Urinary bladder (tissue), 4 donors: ENCODE measurements around the gene C1orf167. TPM values are rescaled to one million over a fixed set of nuclear protein-coding genes. Genes with fewer than 3 reads are reported as not detected.

Experiments
- DNase-seq: peaks from one replicate; pipeline ENCODE4 v3.0.0-alpha.2; 2015; ENCODE audit errors: extremely low spot score
- H3K27ac ChIP-seq: one replicate; pipeline ENCODE4 v1.5.1; 2013; ENCODE audit warnings: low read depth, mild to moderate bottlenecking, moderate library complexity
- H3K36me3 ChIP-seq: one replicate; pipeline ENCODE4 v1.6.1; 2013; ENCODE audit warnings: mild to moderate bottlenecking, moderate library complexity; ENCODE audit not compliant: insufficient read depth
- H3K4me1 ChIP-seq: one replicate; pipeline ENCODE4 v1.6.1; 2013; ENCODE audit warnings: mild to moderate bottlenecking, moderate library complexity; ENCODE audit not compliant: insufficient read depth
- H3K4me3 ChIP-seq: one replicate; pipeline ENCODE4 v1.5.1; 2013; ENCODE audit warnings: low read depth, low read length
- WGBS: extraction: QIAGEN DNeasy Blood & Tissue Kit; methylation state at CpG from one replicate; pipeline ENCODE4 v1.1.7; 2013; 5-methylcytosine and 5-hydroxymethylcytosine counted together
- polyA plus RNA-seq: library from polyadenylated mRNA; stranded (reverse); fragments of 200-250 nt; gene quantifications from one replicate; pipeline ENCODE4 v1.2.3, GENCODE V29; 2013
- total RNA-seq: library from RNA; depleted of rRNA; stranded (reverse); fragments of >200 nt; gene quantifications from one replicate; pipeline ENCODE4 v1.2.3, GENCODE V29; 2014
- donor health status: healthy with polysubstance abuse.
- donor health status: healthy.

The C1orf167 gene
- total and polyA plus RNA-seq, 2 donors = 0.42 to 3.2 TPM

- Histone ChIP-seq H3K4me1 (no peaks in the 10 kb centered on the region), H3K4me3 (no peak overlapping the region), H3K27ac (no peak overlapping the region), H3K36me3 (peaks cover 2% of the 10 kb centered on the region)
- DNase-seq = no peak
- 89% methylated on average over 17 of the region's 17 CpGs for WGBS
These were observed 61.6 kb downstream of the C1orf167 start for GRCh38 chr1:11823366-11824137.

- DNase-seq = no peak
- Histone ChIP-seq H3K27ac (no peak overlapping the region), H3K4me1 (no peaks in the 10 kb centered on the region), H3K4me3 (no peak overlapping the region), H3K36me3 (peaks cover 2% of the 10 kb centered on the region)
- 91% methylated on average over 7 of the region's 7 CpGs for WGBS
These were observed 63.1 kb downstream of the C1orf167 start for GRCh38 chr1:11825131-11825530.

- 93% methylated on average over 9 of the region's 9 CpGs for WGBS
- peaks cover 2% of the 10 kb centered on the region for H3K36me3 ChIP-seq
- no peak for DNase-seq
These were observed 65.0 kb downstream of the C1orf167 start for GRCh38 chr1:11826946-11827345.

DNA sequence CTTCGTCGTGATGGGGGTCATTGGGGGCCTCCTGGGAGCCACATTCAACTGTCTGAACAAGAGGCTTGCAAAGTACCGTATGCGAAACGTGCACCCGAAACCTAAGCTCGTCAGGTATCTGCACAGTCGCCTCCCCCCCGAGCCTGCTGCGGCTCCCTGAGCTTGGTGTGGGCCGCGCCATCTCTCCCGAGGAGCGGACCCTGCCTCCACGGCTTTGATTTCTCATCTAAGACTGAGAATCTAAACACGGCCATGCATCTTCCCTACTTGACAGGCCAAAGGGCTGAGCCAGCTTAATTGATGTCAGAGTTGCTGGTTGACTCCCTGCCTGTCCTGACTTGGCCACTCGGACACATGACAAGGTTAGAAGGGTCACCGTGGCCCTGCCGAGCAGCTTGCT is 66.5 kb downstream of the C1orf167 start:
- DNase-seq = no peak
- WGBS = 93% methylated on average over 19 of the region's 19 CpGs
- H3K27ac ChIP-seq = no peak overlapping the region
- no peaks in the 10 kb centered on the region for H3K4me1 ChIP-seq
- no peak overlapping the region for H3K4me3 ChIP-seq
- no peaks in the 10 kb centered on the region for H3K36me3 ChIP-seq

More at GRCh38 chr1:11826946-11827345, 65.0 kb downstream of the C1orf167 start:
- Histone ChIP-seq H3K27ac (no peak overlapping the region), H3K4me3 (no peak overlapping the region), H3K4me1 (no peaks in the 10 kb centered on the region)

DNA sequence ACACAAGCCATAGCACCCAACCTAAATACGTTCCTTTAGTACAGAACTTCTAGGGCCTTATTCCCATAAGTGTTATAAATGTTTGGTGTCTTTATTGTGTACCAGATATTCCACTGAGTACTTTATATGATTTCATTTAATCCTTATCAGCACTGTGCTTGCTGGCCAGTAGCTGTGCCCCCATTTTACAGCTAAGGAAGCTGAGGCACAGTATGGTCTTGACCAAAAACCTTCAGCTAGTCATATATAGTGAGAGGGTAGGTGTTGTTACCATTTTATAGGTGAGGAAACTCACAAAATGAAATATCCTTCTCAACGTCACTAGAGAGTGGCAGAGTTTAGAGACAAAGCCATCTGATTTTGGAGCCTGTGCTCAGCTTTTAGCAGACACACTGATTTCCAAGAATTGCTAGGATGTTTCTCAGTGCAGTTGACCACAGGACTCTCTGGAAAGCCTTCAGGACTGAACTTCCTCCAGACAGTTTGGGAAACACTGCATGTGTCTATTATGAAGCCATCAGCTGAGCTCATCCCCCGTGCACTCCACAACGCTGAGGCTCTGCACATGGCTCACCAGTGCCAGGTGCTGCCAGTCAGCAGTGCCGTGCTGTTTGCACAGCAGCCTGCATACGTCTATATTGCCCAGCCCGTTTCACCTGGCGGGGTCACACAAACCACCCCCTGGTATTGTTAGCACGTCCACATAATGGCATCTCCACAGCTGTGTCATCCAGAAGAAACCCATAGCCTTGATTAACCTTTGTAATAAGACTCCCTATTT is 70.1 kb downstream of the C1orf167 start:
- Histone ChIP-seq H3K27ac (no peak overlapping the region), H3K4me1 (no peaks in the 10 kb centered on the region), H3K36me3 (peaks cover 6% of the 10 kb centered on the region), H3K4me3 (no peak overlapping the region)
- 87% methylated on average over 9 of the region's 9 CpGs for WGBS
- DNase-seq = no peak

DNA sequence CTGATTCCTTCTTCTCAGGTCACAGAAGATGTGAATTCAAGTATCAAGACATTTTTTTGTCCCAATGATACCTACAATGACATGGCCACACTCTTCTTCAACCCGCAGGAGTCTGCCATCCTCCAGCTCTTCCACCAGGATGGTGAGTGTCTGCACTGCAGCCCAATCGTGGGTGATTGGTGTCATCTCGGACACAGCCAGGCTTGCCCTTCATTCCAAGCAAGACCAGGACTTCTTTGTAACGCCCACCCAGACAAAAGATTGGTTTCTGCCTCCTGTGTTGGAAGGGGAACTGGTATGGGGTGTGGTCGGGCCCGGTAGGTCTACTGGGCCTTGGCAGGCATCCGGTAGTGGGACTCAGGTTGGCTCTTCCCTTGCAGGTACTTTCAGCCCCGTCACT is 71.5 kb downstream of the C1orf167 start:
- 92% methylated on average over 8 of the region's 8 CpGs for WGBS
- Histone ChIP-seq H3K4me1 (no peaks in the 10 kb centered on the region), H3K27ac (no peak overlapping the region), H3K36me3 (peaks cover 11% of the 10 kb centered on the region), H3K4me3 (no peak overlapping the region)
- no peak for DNase-seq

GRCh38 chr1:11833900-11834299 is 71.9 kb downstream of the C1orf167 start:
- WGBS = 93% methylated on average over 13 of the region's 13 CpGs
- H3K36me3 ChIP-seq = peaks cover 11% of the 10 kb centered on the region
- no peaks in the 10 kb centered on the region for H3K4me1 ChIP-seq
- DNase-seq = no peak
- no peak overlapping the region for H3K27ac ChIP-seq
- H3K4me3 ChIP-seq = no peak overlapping the region

GRCh38 chr1:11835441-11836225 is 73.6 kb downstream of the C1orf167 start:
- Histone ChIP-seq H3K4me1 (no peaks in the 10 kb centered on the region), H3K36me3 (peaks cover 13% of the 10 kb centered on the region), H3K27ac (no peak overlapping the region), H3K4me3 (no peak overlapping the region)
- WGBS = 93% methylated on average over 28 of the region's 28 CpGs
- no peak for DNase-seq

DNA sequence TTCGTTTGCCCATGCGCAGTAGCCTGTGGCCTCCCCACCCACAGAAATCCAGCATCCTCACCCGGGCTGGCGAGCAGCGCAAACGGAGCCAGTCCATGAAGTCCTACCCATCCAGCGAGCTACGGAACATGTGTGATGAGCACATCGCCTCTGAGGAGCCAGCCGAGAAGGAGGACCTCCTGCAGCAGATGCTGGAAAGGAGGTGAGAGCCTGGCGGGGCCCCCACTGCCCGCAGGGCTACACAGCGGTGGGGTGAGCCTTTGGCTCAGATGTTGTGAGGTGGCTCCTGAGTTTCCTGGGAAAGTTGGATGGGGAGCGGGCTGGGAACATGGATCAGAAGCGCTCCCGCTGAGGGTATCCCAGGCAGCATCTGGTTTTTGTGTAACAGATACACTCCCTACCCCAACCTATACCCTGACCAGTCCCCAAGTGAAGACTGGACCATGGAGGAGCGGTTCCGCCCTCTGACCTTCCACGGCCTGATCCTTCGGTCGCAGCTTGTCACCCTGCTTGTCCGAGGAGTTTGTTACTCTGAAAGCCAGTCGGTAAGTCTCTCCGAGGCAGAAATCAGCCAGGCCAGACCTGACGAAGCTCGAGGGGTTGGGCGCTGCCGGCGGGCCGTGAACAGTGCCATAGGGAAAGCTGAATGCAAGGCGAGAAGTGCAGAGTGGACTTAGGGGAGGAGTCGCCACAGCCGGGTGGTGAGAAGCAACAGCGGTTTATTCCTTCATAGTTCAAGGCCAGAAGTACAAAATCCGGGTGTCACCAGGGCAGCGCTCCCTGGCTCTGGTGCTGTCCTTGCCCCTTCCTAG is 75.2 kb downstream of the C1orf167 start:
- Histone ChIP-seq H3K4me1 (no peaks in the 10 kb centered on the region), H3K27ac (no peak overlapping the region), H3K36me3 (peaks cover 16% of the 10 kb centered on the region), H3K4me3 (no peak overlapping the region)
- WGBS = 89% methylated on average over 36 of the region's 36 CpGs
- DNase-seq = no peak

- H3K4me1 ChIP-seq = no peaks in the 10 kb centered on the region
- 91% methylated on average over 11 of the region's 11 CpGs for WGBS
- no peak for DNase-seq
- H3K27ac ChIP-seq = no peak overlapping the region
- H3K36me3 ChIP-seq = peaks cover 16% of the 10 kb centered on the region
- no peak overlapping the region for H3K4me3 ChIP-seq
These were observed 75.9 kb downstream of the C1orf167 start for GRCh38 chr1:11837767-11838348.

DNA sequence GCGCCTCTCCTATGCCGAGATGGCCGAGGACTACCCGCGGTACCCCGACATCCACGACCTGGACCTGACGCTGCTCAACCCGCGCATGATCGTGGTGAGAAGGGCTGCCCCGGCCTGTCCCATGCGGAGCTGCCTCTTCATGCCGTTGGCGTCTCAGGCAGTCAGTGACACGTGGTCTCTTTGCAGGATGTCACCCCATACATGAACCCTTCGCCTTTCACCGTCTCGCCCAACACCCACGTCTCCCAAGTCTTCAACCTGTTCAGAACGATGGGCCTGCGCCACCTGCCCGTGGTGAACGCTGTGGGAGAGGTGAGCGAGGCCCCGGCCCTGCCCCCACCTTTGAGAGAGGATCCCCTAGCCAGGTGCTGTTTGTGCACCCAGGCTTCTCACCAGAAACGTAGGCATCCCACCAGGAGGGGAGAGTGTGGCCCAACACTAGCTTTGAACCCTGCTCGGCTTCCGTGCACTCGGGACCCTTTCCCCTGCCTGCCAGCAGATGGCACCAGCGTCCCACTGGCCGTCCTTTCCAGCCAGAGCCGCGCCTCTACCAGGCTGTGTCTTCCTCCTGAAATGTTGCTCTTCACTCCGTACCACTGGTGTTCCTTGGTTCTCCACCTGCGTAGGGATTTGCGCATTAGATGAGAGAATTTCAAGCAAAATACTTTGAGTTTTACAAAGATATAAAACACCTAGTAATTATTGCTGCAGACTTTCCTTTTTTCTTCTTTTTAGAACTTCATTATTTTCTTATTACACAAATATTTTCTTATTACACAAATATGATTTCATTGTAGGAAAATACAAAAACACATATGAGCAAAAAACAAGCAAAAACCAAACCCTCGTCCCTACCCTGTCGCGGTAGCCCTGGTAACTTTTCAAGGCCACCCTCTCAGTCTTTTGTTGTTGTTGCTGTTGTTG is 76.6 kb downstream of the C1orf167 start:
- Histone ChIP-seq H3K27ac (no peak overlapping the region), H3K4me3 (no peak overlapping the region), H3K4me1 (no peaks in the 10 kb centered on the region), H3K36me3 (peaks cover 16% of the 10 kb centered on the region)
- DNase-seq = no peak
- WGBS = 63% methylated on average over 40 of the region's 40 CpGs
